GM18870 (cell line): ENCODE data around the gene HACD1.
A peak's percentile ranks its signal among the peaks of the same experiment; 100 is the strongest.

Source experiments
- ATAC-seq: cut with Tn5 transposase; IDR thresholded peaks from one replicate; pipeline ENCODE4 v1.9.1; 2021; ENCODE audit warnings: moderate library complexity; ENCODE audit not compliant: unreplicated experiment

HACD1 gene

GRCh38 chr10:17586821-17587234 is 30.3 kb downstream of the HACD1 start:
- ATAC-seq, result peak; percentile 62

GRCh38 chr10:17585016-17585415 is 32.2 kb downstream of the HACD1 start:
- peak; percentile 91 for ATAC-seq

- ATAC-seq, result no peak
Measured at GRCh38 chr10:17580885-17581284, 36.3 kb downstream of the HACD1 start.

- ATAC-seq, result no peak
Measured at GRCh38 chr10:17578603-17579002, 38.6 kb downstream of the HACD1 start.

- no peak for ATAC-seq
Measured at GRCh38 chr10:17576768-17577167, 40.4 kb downstream of the HACD1 start.

GRCh38 chr10:17564911-17565310 is 52.3 kb downstream of the HACD1 start:
- ATAC-seq, result no peak

GRCh38 chr10:17563452-17563851 is 53.7 kb downstream of the HACD1 start:
- no peak for ATAC-seq

GRCh38 chr10:17562614-17563013 is 54.6 kb downstream of the HACD1 start:
- no peak for ATAC-seq

- no peak for ATAC-seq
Measured at GRCh38 chr10:17561111-17561510, 56.1 kb downstream of the HACD1 start.

GRCh38 chr10:17557459-17557858 is 59.7 kb downstream of the HACD1 start:
- no peak for ATAC-seq

GRCh38 chr10:17548770-17549169 is 68.4 kb downstream of the HACD1 start:
- ATAC-seq, result no peak

- no peak for ATAC-seq
Measured at GRCh38 chr10:17548162-17548561, 69.0 kb downstream of the HACD1 start.

GRCh38 chr10:17547060-17547459 is 70.1 kb downstream of the HACD1 start:
- no peak for ATAC-seq

- no peak for ATAC-seq
Measured at GRCh38 chr10:17544465-17544864, 72.7 kb downstream of the HACD1 start.
